K562 (cell line): ENCODE results near the gene TRIM65. TPM values are rescaled to one million over a fixed set of nuclear protein-coding genes. Genes with fewer than 3 reads are reported as not detected.
"Not testable (repeated sequence)": the region's sequence is repeated elsewhere in the genome, so short reads cannot be mapped to it uniquely, and the experiment has no call there.

Source experiments
- ATAC-seq: fragments of 200-7000 bp; cut with Tn5 transposase; 3 replicates; pipeline ENCODE4 v1.9.1; 2020; ENCODE audit warnings: moderate library complexity
- BruUV-seq: library from RNA; stranded (reverse); fragments of 400-500 nt; replicated peaks from 2 replicates; lab custom pipeline; 2021; lab: Mats Ljungman, UMichigan
- CTCF ChIA-PET: fragments of 300-600 bp; formaldehyde crosslinking; extraction: SDS; loops from one replicate; lab custom pipeline; 2021; ENCODE audit warnings: low intra/inter-chr PET ratio; lab: Yijun Ruan, JAX
- POLR2A ChIA-PET: fragments of 300-600, 350-650 bp; sonication (Branson Sonifier 250); formaldehyde crosslinking; extraction: SDS; loops from one replicate; lab custom pipeline; 2021; ENCODE audit warnings: antibody characterized with exemption, inconsistent platforms; lab: Yijun Ruan, JAX
- DNase-seq, 4 experiments: peaks; one replicate each; pipeline versions ENCODE4 v3.0.0 to v3.0.0-alpha.2; 2011 to 2018; ENCODE audit warnings: low spot score in 3 of 4, mixed read lengths in 3 of 4; ENCODE audit errors: extremely low read depth in 1 of 4
- FAIRE-seq: peaks from 2 replicates; lab custom pipeline; 2011; peaks lifted over from hg19 to GRCh38; lab: Jason Lieb, UNC
- H2AFZ ChIP-seq: 2 replicates; pipeline ENCODE4 v1.6.0; 2011; ENCODE audit warnings: low read depth, low read length, control low read depth, inconsistent platforms
- H3K27ac ChIP-seq: fragments of 200-600 bp; 3 replicates; pipeline ENCODE4 v1.8.0; 2011; ENCODE audit warnings: low read depth, mild to moderate bottlenecking, control low read depth, inconsistent platforms, low read length, moderate library complexity, mixed read lengths; ENCODE audit errors: extremely low read depth
- H3K27me3 ChIP-seq, 2 experiments: fragments of 300-600 bp in 1 of 2; 2 replicates in 1 of 2; 3 replicates in 1 of 2; pipeline versions ENCODE4 v1.6.0 to v1.8.0; 2011; ENCODE audit warnings: inconsistent platforms in 2 of 2, low read length in 2 of 2, mild to moderate bottlenecking in 1 of 2, mixed read lengths in 1 of 2, moderate library complexity in 1 of 2; ENCODE audit not compliant: control insufficient read depth in 2 of 2, insufficient read depth in 2 of 2
- H3K36me3 ChIP-seq: fragments of 300-600 bp; 3 replicates; pipeline ENCODE4 v1.8.0; 2011; ENCODE audit warnings: mild to moderate bottlenecking, low read length, inconsistent platforms; ENCODE audit not compliant: control insufficient read depth, insufficient read depth
- H3K4me1 ChIP-seq, 2 experiments: fragments of 200-600 bp in 1 of 2; replicated peaks in 1 of 2; 2 replicates in 1 of 2; 3 replicates in 1 of 2; pipeline versions ENCODE4 v1.5.1 to v1.8.0; 2011; ENCODE audit warnings: inconsistent platforms in 2 of 2, low read length in 2 of 2, mild to moderate bottlenecking in 1 of 2, mixed read lengths in 1 of 2, moderate library complexity in 1 of 2; ENCODE audit not compliant: control insufficient read depth in 2 of 2, insufficient read depth in 2 of 2
- H3K4me2 ChIP-seq: 2 replicates; pipeline ENCODE4 v1.6.1; 2011; ENCODE audit warnings: low read length, control low read depth, inconsistent platforms, mixed read lengths; ENCODE audit not compliant: insufficient read depth
- H3K4me3 ChIP-seq: fragments of 200-600 bp; sonication (generic), shearing (Covaris generic); 2 replicates; pipeline ENCODE4 v1.5.1; 2016; ENCODE audit warnings: control low read depth, inconsistent platforms
- H3K79me2 ChIP-seq: fragments of 200-600 bp; 3 replicates; pipeline ENCODE4 v1.8.0; 2011; ENCODE audit warnings: low read length, inconsistent platforms; ENCODE audit not compliant: control insufficient read depth, insufficient read depth
- H3K9ac ChIP-seq, 2 experiments: 2 replicates each; pipeline versions ENCODE4 v1.6.0 to v1.6.1; 2011; ENCODE audit warnings: low read depth in 2 of 2, low read length in 2 of 2, control low read depth in 1 of 2, inconsistent platforms in 1 of 2, mild to moderate bottlenecking in 1 of 2, mixed read lengths in 1 of 2; ENCODE audit not compliant: insufficient read depth in 1 of 2
- H3K9me1 ChIP-seq: one replicate; pipeline ENCODE4 v1.6.0; 2011; ENCODE audit warnings: inconsistent platforms, mild to moderate bottlenecking, low read length, moderate library complexity; ENCODE audit not compliant: control insufficient read depth, insufficient read depth
- H3K9me3 ChIP-seq: replicated peaks from 2 replicates; pipeline ENCODE4 v1.5.1; 2011; ENCODE audit warnings: low read depth, low read length, inconsistent platforms; ENCODE audit not compliant: control insufficient read depth, insufficient read depth
- H4K20me1 ChIP-seq: replicated peaks from 2 replicates; pipeline ENCODE4 v1.6.1; 2011; ENCODE audit warnings: low read length, inconsistent platforms, mixed read lengths; ENCODE audit not compliant: control insufficient read depth, insufficient read depth
- NFIC ChIP-seq: fragments of 450-650 bp; IDR thresholded peaks from 2 replicates; pipeline ENCODE4 v1.6.1; 2017; ENCODE audit warnings: mild to moderate bottlenecking, inconsistent platforms
- ZNF121 ChIP-seq: sonication (generic); formaldehyde crosslinking; conservative IDR thresholded peaks from 2 replicates; pipeline ENCODE4 v1.8.0; 2022; ENCODE audit warnings: missing genetic modification reagents
- ZNF384 ChIP-seq: IDR thresholded peaks from 2 replicates; pipeline ENCODE4 v1.6.1; 2012; ENCODE audit warnings: low read depth, low read length, improper control_type of control experiment
- WGBS: fragments of 100-300 bp; shearing (Covaris generic); methylation state at CpG from one replicate; pipeline ENCODE4 v1.1.6; 2016; ENCODE audit warnings: low coverage, mixed read lengths; ENCODE audit not compliant: insufficient coverage; ENCODE audit errors: missing lambda C conversion rate; 5-methylcytosine and 5-hydroxymethylcytosine counted together
- in situ Hi-C: fragments of 300-500 bp; cut with MboI; formaldehyde crosslinking; loops from 4 replicates; pipeline ENCODE4 v1.15.0; 2018; ENCODE audit warnings: inconsistent platforms, mixed read lengths
- intact Hi-C: fragments of 100-400 bp; cut with micrococcal nuclease; formaldehyde crosslinking; loops from 2 replicates; pipeline ENCODE4 v1.14.2; 2022
- polyA plus RNA-seq, 8 experiments: library from polyadenylated mRNA; depleted of rRNA in 4 of 8; stranded (reverse) in 5 of 8; unstranded in 3 of 8; fragments of >200 nt; fragmentation: Nextera tagmentation in 2 of 8; fragmentation: Illumina TruSeq in 1 of 8; extraction: Ambion mirVana in 2 of 8; extraction: Trizol in 1 of 8; gene quantifications; 2 replicates each; pipeline versions ENCODE4 v1.2.1 to v1.2.3, GENCODE V29; 2011 to 2014; ENCODE audit warnings: inconsistent platforms in 1 of 8, missing spikeins in 1 of 8
- total RNA-seq, 7 experiments: library from RNA; depleted of rRNA in 6 of 7; stranded (reverse); fragments of >200 nt in 6 of 7; fragmentation: Illumina TruSeq in 2 of 7; extraction: Trizol in 2 of 7; gene quantifications; 2 replicates each; pipeline versions ENCODE4 v1.2.1 to v1.2.3, GENCODE V29; 2011 to 2021; ENCODE audit warnings: low replicate concordance in 1 of 7

Gene TRIM65
- total and polyA plus RNA-seq, 9 of the 15 experiments (the other 6 are each of a cell fraction or from before 2014, with no cell fraction given): 2.8 to 45.7 (median 22.9) TPM

- H3K9me3 ChIP-seq, intact Hi-C loops, H3K4me2 ChIP-seq, BruUV-seq, ATAC-seq, H4K20me1 ChIP-seq, H3K27me3 ChIP-seq, FAIRE-seq, H3K9me1 ChIP-seq, H3K27ac ChIP-seq, H3K4me3 ChIP-seq, H3K36me3 ChIP-seq, in situ Hi-C loops, H3K79me2 ChIP-seq, CTCF ChIA-PET: not testable (repeated sequence)
- Histone ChIP-seq H3K9ac (peak overlapping the region in 1 of 2 experiments; percentile 82; a peak in 1 of 4 replicates), H3K4me1 (peaks cover 22 to 38% of the 10 kb centered on the region in 2 experiments), H2AFZ (0 out of 2 replicates have a peak overlapping the region, but pooled peaks have one; percentile 66)
- TF ChIP-seq NFIC (0 out of 2 replicates have a peak, but pooled peaks have one; percentile 8), ZNF121 (CRISPR knock-in tag) (peak; percentile 47; the same call in 1 of the 2 replicates)
- DNase-seq: peak in 1 of 4 experiments; percentile 2
- POLR2A ChIA-PET: interaction anchor here (1.1 to 15.8 kb wide), 4 partner anchors 10 to 92 kb away, joined by 4 to 169 read pairs (median 6); partner anchors contain the start of gene TRIM65
- 76% methylated on average over 10 of the region's 12 CpGs for WGBS
Measured at GRCh38 chr17:75868730-75869281, 27.9 kb downstream of the TRIM65 start.

- H3K27me3 ChIP-seq, H3K4me3 ChIP-seq, H3K36me3 ChIP-seq, intact Hi-C loops, in situ Hi-C loops, H3K9me3 ChIP-seq, FAIRE-seq, BruUV-seq, CTCF ChIA-PET, H3K9me1 ChIP-seq, H4K20me1 ChIP-seq, H3K79me2 ChIP-seq: not testable (repeated sequence)
- Histone ChIP-seq H3K4me2 (0 out of 2 replicates have a peak overlapping the region, but pooled peaks have one; percentile 27), H3K9ac (peak overlapping the region; percentile 26 to 70; a peak in 2 of 4 replicates), H3K4me1 (peaks cover 16 to 35% of the 10 kb centered on the region in 2 experiments), H2AFZ (peak overlapping the region; percentile 90), H3K27ac (peak overlapping the region; percentile 57; the same call in 2 of the 3 replicates)
- ATAC-seq (0 out of 3 replicates have a peak, but pooled peaks have one; percentile 6), DNase-seq (peak in 1 of 4 experiments; percentile 6)
- TF ChIP-seq ZNF384: peak; percentile 65
- TF ChIP-seq NFIC: peak; percentile 35; the same call in 1 of the 2 replicates
- WGBS: 45% methylated on average over 10 of the region's 17 CpGs
- POLR2A ChIA-PET: interaction anchor here (1.3 to 1.4 kb wide), 3 partner anchors 10 to 91 kb away, joined by 6 to 9 read pairs (median 9); partner anchors contain the start of gene WBP2
Measured at GRCh38 chr17:75865404-75866188, 31.2 kb downstream of the TRIM65 start.

GRCh38 chr17:75864887-75865286 lies 31.9 kb downstream of the TRIM65 start:
- Histone ChIP-seq H3K27ac (peak overlapping the region; percentile 57; the same call in 1 of the 3 replicates), H2AFZ (peak overlapping the region; percentile 90), H3K4me1 (peaks cover 18 to 34% of the 10 kb centered on the region in 2 experiments), H3K4me2 (peak overlapping the region; percentile 29)
- ATAC-seq: 0 out of 3 replicates have a peak, but pooled peaks have one; percentile 7
- H3K9me1 ChIP-seq, H3K9me3 ChIP-seq, H4K20me1 ChIP-seq, in situ Hi-C loops, CTCF ChIA-PET, H3K9ac ChIP-seq, H3K27me3 ChIP-seq, BruUV-seq, DNase-seq, FAIRE-seq, H3K4me3 ChIP-seq, intact Hi-C loops, H3K79me2 ChIP-seq, H3K36me3 ChIP-seq: not testable (repeated sequence)
- 79% methylated on average over 4 of the region's 4 CpGs for WGBS
- POLR2A ChIA-PET: interaction anchor here (0.6 to 1.4 kb wide), 8 partner anchors 7 to 115 kb away, joined by 3 to 9 read pairs (median 4); partner anchors contain the start of gene WBP2
